Frontal cortex (tissue), 4 donors: ENCODE results near the gene KRT6B. TPM values are rescaled to one million over a fixed set of nuclear protein-coding genes. Genes with fewer than 3 reads are reported as not detected.

ENCODE experiments used
- DNase-seq, 2 donors: peaks; one replicate each; pipeline ENCODE4 v3.0.0; 2012; ENCODE audit warnings: low spot score in 2 of 2
- FAIRE-seq: peaks from 2 replicates; lab custom pipeline; 2012; peaks lifted over from hg19 to GRCh38; lab: Jason Lieb, UNC
- total RNA-seq: library from RNA; depleted of rRNA; stranded (reverse); fragments of >200 nt; gene quantifications from one replicate; pipeline ENCODE4 v1.2.3, GENCODE V29; 2014
- donor health status: control.
- donor health status: control.
- donor health status: control.

KRT6B gene
- total RNA-seq, 1 donor from 2014 or later, result not detected

DNA sequence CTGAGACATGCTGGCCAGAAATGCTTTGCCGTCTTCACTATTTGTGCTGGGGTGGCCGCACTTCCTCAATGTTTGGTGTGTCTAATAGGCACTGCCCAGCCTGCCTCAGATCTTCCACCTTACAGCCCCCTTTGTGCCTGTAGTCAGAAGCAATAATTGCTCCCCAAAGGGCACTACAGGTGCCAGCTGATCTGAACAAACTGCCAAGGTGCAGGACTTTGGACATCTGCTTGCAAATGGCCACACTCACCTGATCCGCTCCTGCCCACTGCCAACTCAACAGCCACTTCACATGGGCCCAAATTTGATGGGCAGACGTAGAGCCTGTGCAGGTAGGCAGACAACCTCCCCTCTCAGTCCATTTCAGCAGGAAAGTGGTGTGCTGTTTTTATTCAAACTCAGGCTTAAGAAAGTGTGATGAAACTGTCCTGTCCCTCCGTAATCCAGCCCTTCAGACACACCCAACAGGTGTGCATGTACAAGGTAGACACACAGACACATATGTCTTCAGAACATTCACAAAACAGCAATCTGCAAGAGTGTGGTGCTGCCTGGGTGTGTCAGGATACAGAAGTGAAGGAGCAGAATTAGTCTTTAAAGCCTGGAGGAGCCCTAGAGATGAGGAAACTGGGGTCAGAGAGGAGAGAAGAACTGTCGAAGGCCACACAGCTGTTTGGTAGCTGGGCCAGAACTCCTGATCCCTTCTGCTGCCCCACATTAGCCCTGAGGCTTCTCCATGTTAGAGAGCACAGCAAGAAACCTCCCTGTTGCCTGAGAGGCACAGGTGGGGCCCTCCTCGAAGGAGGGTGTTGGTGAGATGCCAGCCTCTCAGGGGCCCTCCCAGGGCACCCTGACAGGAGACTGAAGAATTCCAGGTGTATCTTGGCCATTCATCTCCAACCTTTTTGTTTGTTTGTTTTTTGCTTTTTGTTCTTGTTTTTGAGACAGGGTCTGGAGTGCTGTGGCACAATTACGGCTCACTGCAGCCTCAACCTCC lies 13.3 kb downstream of the KRT6B start:
- DNase-seq (no peak), FAIRE-seq (no peak)

DNA sequence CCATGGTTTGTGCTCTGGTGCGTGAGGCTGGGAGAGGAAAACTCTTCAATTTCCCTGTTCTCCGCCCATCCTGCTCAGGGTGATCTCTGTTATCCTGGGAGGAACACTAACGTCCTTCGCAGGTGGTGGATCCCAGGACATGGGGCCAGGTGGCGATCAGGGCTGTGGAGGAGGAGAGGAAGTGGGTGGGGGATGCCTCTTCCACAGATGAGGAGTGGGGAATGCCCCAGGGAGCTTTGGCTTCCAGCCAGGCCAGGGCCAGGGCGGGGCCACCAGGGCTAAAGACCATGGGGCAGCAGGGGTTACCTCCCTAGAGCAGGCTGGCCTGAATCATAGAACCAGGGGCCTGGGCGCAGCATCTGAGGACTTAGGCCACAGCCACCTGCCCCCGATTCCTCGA lies 14.4 kb downstream of the KRT6B start:
- no peak for DNase-seq
- FAIRE-seq, result no peak

DNA sequence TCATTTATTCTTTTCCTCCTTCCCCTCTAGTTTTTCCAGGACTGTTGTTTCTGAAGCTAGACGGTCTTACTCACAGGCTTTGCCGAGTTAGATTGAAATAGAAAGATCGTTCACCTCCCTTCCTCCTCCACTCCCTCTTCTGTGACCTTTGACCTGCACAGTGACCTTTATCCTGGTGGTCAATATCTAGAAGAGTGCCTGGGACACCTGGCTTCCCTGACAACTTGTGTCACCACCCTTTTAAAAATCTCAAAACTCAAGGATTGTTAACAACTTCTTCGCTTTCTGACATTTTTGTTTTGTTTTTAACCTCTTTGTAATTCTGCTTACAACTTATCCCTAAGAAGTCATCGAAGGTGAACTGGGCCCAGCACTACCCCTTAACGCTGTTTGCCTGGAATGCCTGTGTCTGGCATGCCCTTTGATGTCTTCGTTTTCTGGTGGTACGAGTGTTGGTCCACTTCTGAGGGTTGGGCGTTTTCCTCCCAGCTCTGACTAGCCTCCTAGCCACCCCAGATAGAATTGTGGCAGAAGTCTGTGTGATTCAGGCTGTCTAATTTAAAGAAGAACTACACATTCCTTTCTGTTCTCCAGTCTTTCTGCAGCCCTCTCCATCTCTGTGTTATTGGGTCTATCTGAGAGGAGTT lies 15.0 kb downstream of the KRT6B start:
- no peak for FAIRE-seq
- DNase-seq, result no peak

DNA sequence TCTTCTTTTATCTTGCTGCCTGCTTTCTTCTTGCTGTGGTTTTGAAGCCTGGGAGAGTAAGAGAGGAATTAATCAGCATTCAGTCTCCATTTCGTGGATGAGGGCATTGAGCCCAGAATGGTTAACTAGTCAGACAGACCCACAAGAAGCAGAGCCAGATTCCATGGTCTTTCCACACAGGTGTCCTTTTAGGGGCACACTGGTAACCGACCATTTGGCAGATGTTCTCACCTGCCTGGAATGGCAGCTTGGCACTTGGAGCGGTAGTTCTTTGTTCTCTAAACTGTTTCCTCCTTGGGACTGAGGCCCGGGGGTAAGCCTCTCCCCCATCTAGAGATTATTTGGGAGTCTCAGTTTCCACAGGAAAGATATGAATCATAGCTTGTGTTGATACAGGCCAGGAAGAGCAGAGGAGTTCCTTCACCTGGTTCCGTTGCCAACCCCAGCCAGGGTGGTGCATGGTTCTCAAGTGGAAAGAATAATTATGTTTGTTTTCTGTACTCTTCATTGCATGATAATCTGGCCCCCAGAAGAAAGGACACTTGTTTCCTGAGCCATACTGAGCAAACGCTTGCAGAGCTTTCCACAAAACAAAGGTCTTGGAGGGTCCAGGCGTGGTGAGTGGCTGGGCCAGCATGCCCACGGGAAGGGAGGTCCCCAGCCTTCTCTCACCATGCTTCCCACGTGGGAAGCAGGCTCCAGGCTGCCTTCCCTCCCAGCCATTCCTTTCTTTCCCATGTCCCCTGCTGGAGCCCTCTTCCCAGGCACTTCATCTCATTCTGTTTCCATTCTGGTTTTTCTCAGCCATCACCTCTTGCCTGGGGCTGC lies 15.7 kb downstream of the KRT6B start:
- no peak for DNase-seq
- no peak for FAIRE-seq

DNA sequence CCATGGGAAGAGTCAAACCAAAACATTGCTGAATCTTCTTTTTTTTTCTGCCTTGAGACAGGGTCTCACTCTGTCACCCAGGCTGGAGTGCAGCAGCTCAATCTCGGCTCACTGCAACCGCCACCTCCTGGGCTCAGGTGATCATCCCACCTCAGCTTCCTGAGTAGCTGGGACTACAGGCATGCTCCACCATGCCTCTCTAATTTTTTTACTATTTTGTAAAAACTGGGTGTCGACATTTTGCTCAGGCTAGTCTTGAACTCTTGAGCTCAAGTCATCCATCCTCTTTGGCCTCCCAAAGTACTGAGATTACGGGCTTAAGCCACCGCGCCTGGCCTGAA lies 16.3 kb downstream of the KRT6B start:
- FAIRE-seq (no peak), DNase-seq (no peak)

DNA sequence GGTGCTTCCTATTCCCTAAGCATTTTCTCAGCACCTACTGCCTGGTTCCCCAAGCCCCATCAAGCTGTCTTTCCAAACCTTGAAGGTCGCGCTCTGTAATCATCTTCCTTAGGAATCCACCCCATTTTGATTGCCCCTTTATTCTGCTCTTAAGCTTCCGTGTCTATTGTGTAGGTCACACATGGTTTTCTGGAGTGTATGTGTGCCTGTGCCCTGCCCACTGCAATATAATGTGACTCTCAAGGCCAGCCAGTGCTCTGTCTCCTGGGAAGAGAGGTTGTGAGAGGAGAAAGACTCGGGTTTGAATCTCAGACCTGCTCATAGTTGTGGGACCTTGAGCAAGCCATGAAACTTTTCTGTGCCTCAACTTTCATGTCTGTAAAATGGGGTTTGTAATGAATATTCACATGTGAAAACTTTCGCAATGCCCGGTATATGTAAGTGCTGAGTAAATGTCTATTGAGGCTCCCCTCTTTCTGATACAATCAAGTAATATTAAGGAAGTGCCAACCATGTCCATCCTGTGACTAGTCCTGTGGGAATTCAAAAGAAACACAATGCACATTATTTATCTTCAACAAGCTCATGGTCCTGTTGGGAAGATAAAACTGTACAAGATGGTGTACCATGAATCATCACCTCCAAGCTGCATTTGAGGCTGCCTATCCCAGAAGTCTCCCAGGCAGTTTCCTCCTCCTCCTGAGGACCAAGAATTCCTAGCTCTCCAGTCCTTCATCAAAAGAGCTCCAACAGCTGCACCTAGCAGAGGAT lies 17.0 kb downstream of the KRT6B start:
- DNase-seq (no peak), FAIRE-seq (no peak)

DNA sequence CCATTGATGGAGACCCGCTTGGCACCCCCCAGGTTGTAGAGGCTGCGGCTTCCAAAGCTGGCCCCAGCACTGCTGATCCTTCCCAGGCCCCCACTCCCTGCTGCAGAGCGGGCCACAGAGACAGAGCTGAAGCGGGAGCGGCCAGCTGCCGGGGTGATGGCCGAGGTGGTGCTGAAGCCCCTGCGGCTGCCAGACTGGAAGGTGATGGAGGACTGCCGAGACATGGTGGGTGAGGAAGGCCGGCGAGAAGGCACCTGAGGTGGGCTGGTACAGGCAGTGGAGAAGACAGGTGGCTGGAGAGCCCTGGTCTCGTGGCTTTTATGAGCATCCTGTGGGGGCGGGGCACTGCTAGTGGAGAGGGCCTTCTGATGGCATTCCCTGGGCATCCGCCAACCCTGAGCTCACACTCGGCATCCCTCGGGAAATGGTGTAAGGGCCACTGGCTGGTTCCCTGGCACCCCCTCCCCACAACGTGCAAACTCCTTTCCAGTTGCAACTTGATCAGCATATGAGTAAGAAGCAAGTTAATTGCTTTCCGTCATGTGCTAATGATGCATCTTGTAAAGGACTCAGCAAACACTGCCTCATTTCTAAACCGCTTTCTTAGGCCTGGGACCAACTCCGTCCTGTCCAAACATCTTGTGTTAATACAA lies 17.7 kb downstream of the KRT6B start, which contains the start of gene KRT75:
Gene KRT75 (minus strand): TSS at position 291 of the 653 bp plus-strand sequence. CDS start 67 bp downstream, at position 224.
- DNase-seq (no peak), FAIRE-seq (no peak)

DNA sequence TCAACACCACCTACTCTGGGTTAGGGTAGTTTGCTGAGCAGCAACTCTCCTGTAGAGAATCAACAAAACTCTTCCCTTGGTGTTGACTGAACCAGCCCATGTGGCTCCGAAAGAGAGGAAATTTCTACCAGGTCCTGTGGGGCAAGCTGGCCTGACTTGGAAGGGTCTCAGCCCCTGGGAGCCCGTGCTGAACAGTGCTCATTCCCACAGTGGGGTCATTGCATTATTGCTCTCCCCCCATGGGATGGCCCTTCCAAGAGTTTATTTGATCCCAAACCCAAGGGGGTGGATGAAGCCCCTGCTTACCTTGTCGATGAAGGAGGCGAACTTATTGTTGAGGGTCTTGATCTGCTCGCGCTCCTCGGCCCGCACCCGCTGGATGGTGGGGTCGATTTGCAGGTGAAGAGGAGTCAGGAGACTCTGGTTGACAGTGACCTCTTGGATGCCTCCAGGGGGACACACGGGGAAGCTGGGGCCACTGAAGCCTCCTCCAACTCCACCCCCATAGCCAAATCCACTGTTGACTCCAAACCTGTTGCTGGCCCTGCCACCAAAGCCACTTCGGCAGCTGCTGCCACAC lies 18.4 kb downstream of the KRT6B start:
- DNase-seq (no peak), FAIRE-seq (no peak)

DNA sequence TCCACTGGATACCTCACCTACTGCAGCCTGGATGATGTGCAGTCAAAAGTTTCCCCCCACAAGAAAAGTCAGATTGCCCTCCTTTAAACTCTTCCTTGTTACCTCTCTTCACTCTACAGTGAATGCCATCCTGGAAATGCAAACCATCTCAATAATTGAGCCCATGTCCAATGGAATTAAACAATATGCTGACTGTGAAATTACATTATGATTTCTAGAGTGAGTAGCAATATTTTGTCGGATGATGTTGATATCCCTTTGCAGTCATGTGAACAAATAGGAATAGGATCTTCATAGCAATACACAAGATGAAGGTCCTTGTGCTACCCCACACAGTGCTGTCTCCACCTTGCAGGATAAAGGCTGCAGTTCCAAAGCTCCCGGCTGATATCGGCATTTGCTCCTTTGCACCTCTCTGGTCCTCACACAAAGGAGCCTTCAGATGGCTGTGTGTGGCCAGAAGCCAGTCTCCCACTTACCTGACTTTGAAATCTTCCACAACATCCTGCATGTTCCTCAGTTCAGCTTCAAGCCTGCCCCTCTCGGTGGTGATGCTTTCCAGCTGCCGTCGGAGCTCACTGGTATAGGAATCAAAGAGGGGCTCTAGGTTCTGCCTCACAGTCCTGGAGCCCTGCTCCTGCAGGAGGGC lies 19.3 kb downstream of the KRT6B start:
- no peak for FAIRE-seq

DNA sequence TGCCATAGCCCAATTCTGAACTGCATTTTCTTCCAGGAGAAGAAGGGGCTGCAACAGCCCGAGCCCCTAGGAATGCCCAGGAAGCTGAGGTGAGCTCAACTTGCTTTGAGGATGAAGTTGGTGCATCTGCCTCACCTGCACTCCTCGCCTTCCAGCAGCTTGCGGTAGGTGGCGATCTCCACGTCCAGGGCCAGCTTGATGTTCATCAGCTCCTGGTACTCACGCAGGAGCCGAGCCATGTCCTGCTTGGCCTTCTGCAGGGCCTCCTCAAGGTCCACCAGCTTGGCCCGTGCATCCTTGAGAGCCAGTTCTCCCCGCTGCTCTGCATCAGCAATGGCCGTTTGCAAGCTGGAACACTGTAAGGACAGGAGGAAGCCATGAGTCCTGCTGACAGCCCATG lies 23.8 kb downstream of the KRT6B start:
- FAIRE-seq (no peak), DNase-seq (no peak)

More for the DNA sequence above, 19.3 kb downstream of the KRT6B start:
- no peak for DNase-seq

DNA sequence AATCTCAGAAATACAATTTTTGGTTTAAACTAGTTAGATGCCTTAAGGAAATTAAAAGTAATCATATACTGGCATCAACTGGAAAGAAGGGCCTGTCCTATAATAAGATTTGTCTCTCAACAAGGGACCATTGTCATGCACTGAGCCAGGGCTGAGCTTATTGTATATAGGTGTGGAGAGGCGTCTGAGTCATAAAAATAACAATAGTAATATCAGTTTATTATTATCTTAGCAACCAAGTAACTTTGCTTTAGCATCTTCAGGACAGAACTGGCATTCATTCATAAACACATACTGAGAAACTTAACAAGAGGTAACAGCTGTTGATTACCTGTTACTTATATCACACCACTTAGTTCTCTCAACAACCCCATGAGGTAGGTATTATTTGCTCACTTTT lies 24.9 kb downstream of the KRT6B start:
- DNase-seq (no peak), FAIRE-seq (no peak)

DNA sequence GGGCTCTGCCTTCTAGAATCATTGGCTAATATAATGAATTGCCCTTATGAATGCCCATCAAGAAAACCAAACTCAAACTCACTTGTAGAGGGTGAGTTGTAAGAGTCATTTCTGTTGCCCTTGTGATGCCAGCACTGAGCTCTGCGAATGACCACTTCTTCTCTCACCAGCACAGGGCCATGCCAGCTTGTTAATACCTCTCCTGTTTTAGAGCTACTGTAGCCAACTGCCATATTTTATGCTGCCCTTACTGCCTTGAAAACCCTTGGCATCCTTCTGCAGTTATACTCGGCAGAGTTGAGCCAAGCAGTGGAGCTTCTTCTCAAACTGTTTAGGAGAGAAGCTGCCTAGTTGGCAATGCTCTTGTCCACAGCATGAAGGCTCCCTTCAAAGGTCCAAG lies 25.9 kb downstream of the KRT6B start:
- no peak for FAIRE-seq
- DNase-seq, result no peak

DNA sequence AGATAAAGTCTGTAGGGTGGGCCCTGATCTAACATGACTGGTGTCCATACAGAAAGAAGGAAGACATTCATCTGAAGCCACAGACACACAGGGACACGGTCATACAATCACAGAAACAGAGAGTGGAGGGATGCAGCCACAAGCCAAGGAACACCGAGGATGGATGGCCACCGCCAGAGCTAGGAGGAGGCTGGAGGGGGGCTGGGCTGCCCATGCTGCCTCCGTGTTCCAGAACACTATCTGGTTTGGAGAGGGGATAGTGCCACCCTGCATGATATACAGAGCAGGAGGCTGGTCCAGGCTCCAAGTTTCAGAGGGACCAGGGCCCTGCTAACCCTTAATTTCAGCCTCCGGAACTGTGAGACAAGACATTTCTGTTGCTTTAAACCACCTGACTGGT lies 26.5 kb downstream of the KRT6B start:
- DNase-seq (no peak), FAIRE-seq (no peak)

DNA sequence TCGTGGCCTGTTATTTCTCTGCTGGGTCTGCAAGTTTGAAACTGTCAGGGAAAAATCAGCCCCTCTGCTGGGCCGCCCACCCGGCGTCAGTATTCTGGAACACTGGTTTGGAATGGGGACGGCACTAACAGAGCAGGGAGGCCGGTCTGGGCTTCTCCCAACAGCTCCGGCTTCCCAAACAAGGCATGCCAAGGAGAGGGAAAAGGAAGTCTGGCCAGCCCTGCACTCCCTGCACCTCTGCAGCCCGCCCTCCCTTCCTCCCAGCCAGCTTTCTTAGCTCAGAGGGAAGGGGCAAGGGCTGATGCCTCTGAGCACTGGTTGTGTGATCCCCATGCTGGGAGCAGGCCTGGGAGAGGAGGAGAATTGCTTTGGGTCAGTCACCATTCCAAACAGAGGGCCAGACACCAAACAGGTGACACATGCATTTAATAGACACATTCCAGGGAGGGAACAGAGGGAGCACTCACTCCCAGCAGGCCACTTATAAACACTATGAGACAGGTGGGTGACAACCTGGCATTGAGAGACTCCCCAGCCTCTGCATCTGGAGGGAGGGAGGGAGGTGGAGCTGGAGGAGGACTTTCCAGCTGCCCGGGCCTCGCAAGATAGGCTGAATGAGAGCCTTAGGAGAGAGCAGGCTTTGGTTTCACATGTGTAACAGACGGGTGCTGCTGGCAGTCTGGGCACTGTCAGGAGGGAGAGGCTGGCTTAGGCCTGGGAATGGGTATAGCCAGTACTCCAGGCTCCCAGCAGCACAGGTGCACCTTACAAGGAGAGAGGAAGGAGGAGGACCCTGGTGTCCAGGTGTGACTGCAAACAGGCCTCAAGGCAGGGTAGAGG lies 28.1 kb downstream of the KRT6B start:
- FAIRE-seq (no peak), DNase-seq (no peak)

DNA sequence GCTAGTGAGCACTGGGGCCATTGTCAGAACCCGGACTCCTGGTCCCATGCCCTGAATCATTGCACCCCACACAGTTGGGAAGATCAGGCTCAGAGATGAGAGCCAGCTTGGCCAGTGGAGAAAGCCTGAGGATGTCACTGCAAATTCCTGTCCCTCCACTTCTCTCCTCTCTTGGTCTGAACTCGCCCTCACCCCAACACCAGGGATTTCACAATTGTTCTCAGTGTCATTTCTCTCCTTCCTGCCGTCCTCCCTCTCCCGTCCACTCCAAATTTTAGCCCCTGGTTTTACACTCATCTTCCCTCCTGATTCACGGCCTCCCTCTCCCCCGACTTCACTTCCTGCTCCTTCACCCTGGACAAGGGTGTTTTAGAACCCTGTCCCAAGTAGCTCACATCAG lies 28.9 kb downstream of the KRT6B start:
- DNase-seq, result no peak
- no peak for FAIRE-seq

DNA sequence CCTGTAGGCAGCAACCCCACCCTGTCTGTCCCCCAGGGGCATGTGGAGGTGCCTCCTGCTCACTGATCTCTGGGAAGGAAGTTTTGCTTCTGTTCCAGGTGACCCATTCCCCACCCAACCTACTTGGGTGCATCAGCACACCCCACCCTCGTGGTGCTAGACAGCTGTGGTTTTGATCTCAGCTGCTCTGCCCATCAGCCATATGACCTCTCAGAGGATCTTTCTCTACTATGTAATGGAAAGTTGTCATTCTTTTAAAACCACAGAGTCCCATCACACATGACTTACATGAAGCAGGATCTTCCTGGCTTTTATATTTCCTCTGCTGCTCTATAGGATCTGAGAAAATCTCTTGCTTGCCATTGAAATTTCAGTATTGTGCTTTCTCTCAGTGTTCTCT lies 32.3 kb downstream of the KRT6B start:
- FAIRE-seq, result no peak
- DNase-seq, result no peak

DNA sequence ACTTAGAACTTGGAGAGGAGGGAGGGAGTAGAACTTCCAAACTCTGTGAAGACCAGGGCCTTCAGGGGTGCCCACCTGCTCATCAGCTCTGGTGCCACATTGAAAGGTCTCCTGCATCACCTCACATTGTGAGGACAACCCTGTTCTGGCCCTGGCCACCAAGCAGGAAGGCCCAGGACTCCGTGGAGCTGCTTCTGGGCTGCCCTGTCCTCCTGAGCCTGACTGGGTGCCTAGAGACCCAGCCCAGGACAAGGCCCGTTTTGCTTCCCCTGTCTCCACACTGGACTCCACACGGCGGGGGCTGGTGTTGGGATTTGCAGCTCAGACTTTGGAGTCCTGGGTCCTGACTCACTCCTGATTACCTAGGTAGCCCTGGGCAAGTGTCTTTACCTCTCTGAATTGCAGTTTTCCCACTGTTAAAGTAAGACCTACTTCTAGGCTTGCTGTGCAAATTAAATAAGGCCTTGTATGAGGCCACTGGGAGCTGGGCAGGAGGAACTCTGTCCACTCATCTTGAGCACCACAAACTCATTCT lies 33.3 kb downstream of the KRT6B start:
- DNase-seq (no peak), FAIRE-seq (no peak)
